ENCODE data around the gene IFT122.

GRCh38 chr3:129404610-129405009, 35.4 kb upstream of the IFT122 start:
- TF ChIP-seq, protein P1, sequence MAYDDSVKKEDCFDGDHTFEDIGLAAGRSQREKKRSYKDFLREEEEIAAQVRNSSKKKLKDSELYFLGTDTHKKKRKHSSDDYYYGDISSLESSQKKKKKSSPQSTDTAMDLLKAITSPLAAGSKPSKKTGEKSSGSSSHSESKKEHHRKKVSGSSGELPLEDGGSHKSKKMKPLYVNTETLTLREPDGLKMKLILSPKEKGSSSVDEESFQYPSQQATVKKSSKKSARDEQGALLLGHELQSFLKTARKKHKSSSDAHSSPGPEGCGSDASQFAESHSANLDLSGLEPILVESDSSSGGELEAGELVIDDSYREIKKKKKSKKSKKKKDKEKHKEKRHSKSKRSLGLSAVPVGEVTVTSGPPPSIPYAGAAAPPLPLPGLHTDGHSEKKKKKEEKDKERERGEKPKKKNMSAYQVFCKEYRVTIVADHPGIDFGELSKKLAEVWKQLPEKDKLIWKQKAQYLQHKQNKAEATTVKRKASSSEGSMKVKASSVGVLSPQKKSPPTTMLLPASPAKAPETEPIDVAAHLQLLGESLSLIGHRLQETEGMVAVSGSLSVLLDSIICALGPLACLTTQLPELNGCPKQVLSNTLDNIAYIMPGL (CRISPR knock-in tag; IDR thresholded peaks at IDR 0.05; ENCODE audit: borderline replicate concordance): no peak
- TF ChIP-seq REST (IDR thresholded peaks at IDR 0.05) (no peak), PBX3 (IDR thresholded peaks at IDR 0.05) (no peak), MYC (IDR thresholded peaks at IDR 0.05; ENCODE audit: borderline replicate concordance, low read length) (no peak), POLR2A (IDR thresholded peaks at IDR 0.05; ENCODE audit: low read length) (no peak), KDM1A (IDR thresholded peaks at IDR 0.05; ENCODE audit: low read depth) (no peak), HOXA7 (CRISPR knock-in tag; IDR thresholded peaks at IDR 0.05) (no peak), BHLHE40 (IDR thresholded peaks at IDR 0.05; ENCODE audit: low read depth, low read length) (no peak), ZFP36 (IDR thresholded peaks at IDR 0.05; ENCODE audit: borderline replicate concordance, partially characterized antibody) (no peak), USF2 (IDR thresholded peaks at IDR 0.05) (no peak), RAD21 (conservative IDR thresholded peaks at IDR 0.05 in 1 of 2, IDR thresholded peaks at IDR 0.05 in 1 of 2) (no peak), CHD2 (IDR thresholded peaks at IDR 0.05; ENCODE audit: low read length, partially characterized antibody) (no peak)
- TF ChIP-seq, protein P2, sequence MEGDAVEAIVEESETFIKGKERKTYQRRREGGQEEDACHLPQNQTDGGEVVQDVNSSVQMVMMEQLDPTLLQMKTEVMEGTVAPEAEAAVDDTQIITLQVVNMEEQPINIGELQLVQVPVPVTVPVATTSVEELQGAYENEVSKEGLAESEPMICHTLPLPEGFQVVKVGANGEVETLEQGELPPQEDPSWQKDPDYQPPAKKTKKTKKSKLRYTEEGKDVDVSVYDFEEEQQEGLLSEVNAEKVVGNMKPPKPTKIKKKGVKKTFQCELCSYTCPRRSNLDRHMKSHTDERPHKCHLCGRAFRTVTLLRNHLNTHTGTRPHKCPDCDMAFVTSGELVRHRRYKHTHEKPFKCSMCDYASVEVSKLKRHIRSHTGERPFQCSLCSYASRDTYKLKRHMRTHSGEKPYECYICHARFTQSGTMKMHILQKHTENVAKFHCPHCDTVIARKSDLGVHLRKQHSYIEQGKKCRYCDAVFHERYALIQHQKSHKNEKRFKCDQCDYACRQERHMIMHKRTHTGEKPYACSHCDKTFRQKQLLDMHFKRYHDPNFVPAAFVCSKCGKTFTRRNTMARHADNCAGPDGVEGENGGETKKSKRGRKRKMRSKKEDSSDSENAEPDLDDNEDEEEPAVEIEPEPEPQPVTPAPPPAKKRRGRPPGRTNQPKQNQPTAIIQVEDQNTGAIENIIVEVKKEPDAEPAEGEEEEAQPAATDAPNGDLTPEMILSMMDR (IDR thresholded peaks at IDR 0.05): no peak
